Transverse colon (tissue), 4 donors: ENCODE data around the gene KIAA0408. TPM values are rescaled to one million over a fixed set of nuclear protein-coding genes. Genes with fewer than 3 reads are reported as not detected.

Source experiments
- DNase-seq: peaks from one replicate; pipeline ENCODE4 v3.0.0-alpha.2; 2019
- H3K27ac ChIP-seq, 4 donors: fragments of 200-600 bp; sonication (generic); 2 replicates each; pipeline ENCODE4 v1.5.1; 2016 to 2018; ENCODE audit warnings: inconsistent platforms in 4 of 4
- H3K27me3 ChIP-seq: fragments of 200-600 bp; sonication (generic); 2 replicates; pipeline ENCODE4 v1.5.1; 2017; ENCODE audit warnings: inconsistent platforms
- H3K36me3 ChIP-seq, 4 donors: fragments of 200-600 bp; sonication (generic); 2 replicates each; pipeline ENCODE4 v1.5.1; 2017 to 2019; ENCODE audit warnings: inconsistent platforms in 4 of 4
- H3K4me1 ChIP-seq, 4 donors: fragments of 200-600 bp; sonication (generic); 2 replicates each; pipeline ENCODE4 v1.5.1; 2017 to 2020; ENCODE audit warnings: inconsistent platforms in 4 of 4
- H3K4me3 ChIP-seq, 4 donors: fragments of 200-600 bp; sonication (generic); 1 replicate in 1 of 4; 2 replicates in 3 of 4; pipeline versions ENCODE4 v1.5.1 to v1.6.1; 2017 to 2019; ENCODE audit warnings: inconsistent platforms in 4 of 4
- H3K9me3 ChIP-seq, 2 donors: fragments of 200-600 bp; sonication (generic); 2 replicates each; pipeline ENCODE4 v1.5.1; 2017 to 2019; ENCODE audit warnings: inconsistent platforms in 2 of 2
- EP300 ChIP-seq: sonication (generic); formaldehyde crosslinking; IDR thresholded peaks from one replicate; pipeline ENCODE4 v1.6.1; 2017; ENCODE audit warnings: antibody characterized with exemption, low read depth
- POLR2A ChIP-seq: fragments of 450-650 bp; IDR thresholded peaks from one replicate; pipeline ENCODE4 v1.6.1; 2016; ENCODE audit warnings: antibody characterized with exemption, mild to moderate bottlenecking, moderate library complexity
- POLR2AphosphoS5 ChIP-seq, 3 donors: sonication (generic); formaldehyde crosslinking; IDR thresholded peaks; one replicate each; pipeline ENCODE4 v1.6.1; 2016; ENCODE audit warnings: antibody characterized with exemption in 3 of 3
- WGBS, 2 donors: methylation state at CpG; one replicate each; pipeline ENCODE4 v1.1.5; 2018; ENCODE audit warnings: low coverage in 1 of 2; 5-methylcytosine and 5-hydroxymethylcytosine counted together
- in situ Hi-C, 4 donors: fragments of 200-750 bp; cut with MboI; loops; one replicate each; pipeline versions ENCODE4 v1.15.0 to v1.15.1; 2017; ENCODE audit warnings: low sequenced_read_pairs in 3 of 4, low pct_ligation_motif_present in 1 of 4, low pct_unique_long_range_greater_than_20kb in 1 of 4
- intact Hi-C: fragments of 100-400 bp; cut with DNase I; formaldehyde crosslinking; loops from one replicate; pipeline ENCODE4 v1.15.1; 2023; ENCODE audit warnings: low total_unique reads
- total RNA-seq, 4 donors: library from RNA; depleted of rRNA; stranded (reverse); fragments of >200 nt; gene quantifications; one replicate each; pipeline ENCODE4 v1.1.0, GENCODE V29; 2016
- TF ChIP-seq, protein P1 (sequence below), 5 experiments: fragments of 200-600 bp in 3 of 5; fragments of 450-650 bp in 2 of 5; sonication (generic) in 3 of 5; IDR thresholded peaks; 1 replicate in 2 of 5; 2 replicates in 3 of 5; pipeline ENCODE4 v1.5.1; 2016 to 2017; ENCODE audit warnings: antibody characterized with exemption in 5 of 5, inconsistent platforms in 3 of 5, mild to moderate bottlenecking in 2 of 5, moderate library complexity in 1 of 5

KIAA0408 gene
- total RNA-seq, 4 donors from 2014 or later = 4.9 to 8.9 (median 7.3) TPM

DNA sequence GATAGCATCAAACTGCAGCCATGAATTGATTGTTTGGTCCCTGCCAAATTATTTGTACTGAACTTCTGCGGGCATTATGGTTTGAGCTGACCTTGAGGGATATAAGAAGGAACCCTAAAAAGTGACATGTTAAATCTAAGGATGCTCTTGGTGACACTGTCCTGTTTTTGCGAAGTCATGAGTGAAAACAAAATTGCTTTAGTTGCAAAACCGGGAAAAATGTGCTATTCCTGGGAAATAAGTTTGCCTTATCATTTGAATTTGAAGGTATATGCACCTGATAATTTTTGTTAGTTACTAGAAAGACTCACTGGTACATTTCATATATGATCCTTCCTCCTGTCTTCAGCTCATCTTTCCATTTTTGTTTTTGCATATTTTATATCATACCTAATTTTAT, 7.8 kb downstream of the KIAA0408 start:
- 86 to 92% methylated on average over 2 to 3 of the region's 3 CpGs for whole genome bisulfite sequencing, 2 donors
- Histone ChIP-seq H3K4me3 (no peak overlapping the region), H3K27me3 (no peaks in the 10 kb centered on the region), H3K4me1 (no peaks in the 10 kb centered on the region), H3K27ac (no peak overlapping the region), H3K36me3 (no peaks in the 10 kb centered on the region), H3K9me3 (no peaks in the 10 kb centered on the region)
- in situ Hi-C loops = no loop called here
- DNase-seq = no peak
- no peak for TF ChIP-seq EP300
- no peak for TF ChIP-seq POLR2A
- no peak for TF ChIP-seq POLR2AphosphoS5 (IDR thresholded peaks at IDR 0.05)
- TF ChIP-seq, protein P1, sequence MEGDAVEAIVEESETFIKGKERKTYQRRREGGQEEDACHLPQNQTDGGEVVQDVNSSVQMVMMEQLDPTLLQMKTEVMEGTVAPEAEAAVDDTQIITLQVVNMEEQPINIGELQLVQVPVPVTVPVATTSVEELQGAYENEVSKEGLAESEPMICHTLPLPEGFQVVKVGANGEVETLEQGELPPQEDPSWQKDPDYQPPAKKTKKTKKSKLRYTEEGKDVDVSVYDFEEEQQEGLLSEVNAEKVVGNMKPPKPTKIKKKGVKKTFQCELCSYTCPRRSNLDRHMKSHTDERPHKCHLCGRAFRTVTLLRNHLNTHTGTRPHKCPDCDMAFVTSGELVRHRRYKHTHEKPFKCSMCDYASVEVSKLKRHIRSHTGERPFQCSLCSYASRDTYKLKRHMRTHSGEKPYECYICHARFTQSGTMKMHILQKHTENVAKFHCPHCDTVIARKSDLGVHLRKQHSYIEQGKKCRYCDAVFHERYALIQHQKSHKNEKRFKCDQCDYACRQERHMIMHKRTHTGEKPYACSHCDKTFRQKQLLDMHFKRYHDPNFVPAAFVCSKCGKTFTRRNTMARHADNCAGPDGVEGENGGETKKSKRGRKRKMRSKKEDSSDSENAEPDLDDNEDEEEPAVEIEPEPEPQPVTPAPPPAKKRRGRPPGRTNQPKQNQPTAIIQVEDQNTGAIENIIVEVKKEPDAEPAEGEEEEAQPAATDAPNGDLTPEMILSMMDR (IDR thresholded peaks at IDR 0.05) = no peak
- intact Hi-C loops = no loop called here

DNA sequence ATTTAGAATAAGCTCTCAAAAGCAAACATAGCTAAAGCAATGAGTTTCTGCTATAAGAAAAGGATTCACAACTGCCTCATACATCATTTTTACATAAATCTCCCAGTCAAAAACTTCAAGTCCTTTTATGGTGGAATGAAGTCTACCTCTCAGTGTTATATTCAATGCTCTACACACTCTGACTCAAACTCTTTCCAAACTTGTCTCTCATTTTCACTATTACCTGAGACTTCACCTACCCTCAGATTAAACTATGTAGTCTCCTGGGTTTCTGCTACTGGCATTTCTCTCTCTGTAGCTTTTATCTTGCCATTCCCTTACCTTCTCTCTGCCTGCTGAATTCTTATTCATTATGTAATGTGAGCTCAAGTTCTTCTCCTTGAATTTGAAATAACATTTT, 11.4 kb downstream of the KIAA0408 start:
- H3K4me1 ChIP-seq = no peaks in the 10 kb centered on the region
- no peak for DNase-seq
- in situ Hi-C loops (no loop called here), intact Hi-C loops (no loop called here)
- no peaks in the 10 kb centered on the region for H3K36me3 ChIP-seq
- no peak overlapping the region for H3K4me3 ChIP-seq
- no peaks in the 10 kb centered on the region for H3K9me3 ChIP-seq
- no peak for TF ChIP-seq POLR2A
- TF ChIP-seq EP300 = no peak
- TF ChIP-seq, protein P1 (IDR thresholded peaks at IDR 0.05) = no peak
- TF ChIP-seq POLR2AphosphoS5 (IDR thresholded peaks at IDR 0.05) = no peak
- no peaks in the 10 kb centered on the region for H3K27me3 ChIP-seq
- no peak overlapping the region for H3K27ac ChIP-seq

DNA sequence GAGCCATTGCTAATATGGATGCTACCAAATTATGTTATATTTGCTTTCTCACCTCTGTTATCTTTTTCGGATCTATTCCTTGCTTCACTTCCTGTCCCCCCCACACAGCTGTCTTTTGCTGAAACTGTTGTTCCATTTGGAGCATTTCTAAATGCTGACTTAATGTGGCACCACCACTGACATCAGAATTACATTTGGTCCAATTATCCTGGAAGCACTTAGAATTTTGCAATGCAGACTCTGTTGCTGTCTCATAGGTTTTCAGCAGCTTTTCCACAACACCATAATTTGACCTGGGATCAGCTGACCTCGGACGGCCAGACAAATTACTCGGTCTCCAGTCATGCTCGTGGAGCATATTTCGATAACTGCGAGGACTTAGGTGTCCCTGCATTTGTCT, 12.8 kb downstream of the KIAA0408 start:
- Histone ChIP-seq H3K4me3 (no peak overlapping the region), H3K9me3 (no peaks in the 10 kb centered on the region), H3K4me1 (no peaks in the 10 kb centered on the region), H3K27ac (no peak overlapping the region), H3K27me3 (no peaks in the 10 kb centered on the region), H3K36me3 (no peaks in the 10 kb centered on the region)
- WGBS, 2 donors = 87 to 89% methylated on average over 1 to 7 of the region's 7 CpGs
- in situ Hi-C loops (no loop called here), intact Hi-C loops (no loop called here)
- TF ChIP-seq, protein P1 (IDR thresholded peaks at IDR 0.05) = no peak
- TF ChIP-seq POLR2A (no peak), EP300 (no peak), POLR2AphosphoS5 (IDR thresholded peaks at IDR 0.05) (no peak)
- no peak for DNase-seq

DNA sequence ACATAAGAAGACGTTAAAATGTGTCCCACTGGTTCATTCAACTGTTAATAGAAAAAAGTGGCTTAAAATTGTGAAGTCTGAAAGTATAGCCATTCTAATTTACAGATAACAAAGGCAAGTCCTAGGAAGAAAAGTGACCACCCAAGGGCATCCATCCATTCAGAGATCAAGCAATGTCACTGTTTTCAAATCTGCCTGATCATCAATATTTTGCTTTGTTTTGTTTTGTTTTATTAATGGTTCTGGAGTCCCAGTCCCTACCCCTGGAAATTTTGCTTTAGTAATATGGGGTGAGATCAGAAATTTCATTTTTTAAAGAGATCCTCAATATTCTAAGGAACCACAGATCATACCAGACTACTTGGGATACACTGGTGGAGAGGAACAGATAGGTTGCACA, 17.3 kb downstream of the KIAA0408 start:
- intact Hi-C loops = no loop called here
- Histone ChIP-seq H3K4me1 (peaks cover 0 to under 1% (median 0%) of the 10 kb centered on the region in 4 donors), H3K4me3 (no peak overlapping the region), H3K27ac (no peak overlapping the region), H3K27me3 (no peaks in the 10 kb centered on the region), H3K36me3 (no peaks in the 10 kb centered on the region), H3K9me3 (no peaks in the 10 kb centered on the region)
- WGBS, 2 donors = 73 to 85% methylated on average over 1 of the region's 1 CpG
- TF ChIP-seq POLR2A (no peak), EP300 (no peak), POLR2AphosphoS5 (IDR thresholded peaks at IDR 0.05) (no peak)
- TF ChIP-seq, protein P1 (IDR thresholded peaks at IDR 0.05) = no peak
- in situ Hi-C loops = no loop called here
- DNase-seq = no peak
